GM21529 (cell line): ENCODE results near the gene MAPK4.

Experiments used
- ATAC-seq: cut with Tn5 transposase; IDR thresholded peaks from one replicate; pipeline ENCODE4 v1.9.1; 2021; ENCODE audit not compliant: unreplicated experiment

MAPK4 gene

DNA sequence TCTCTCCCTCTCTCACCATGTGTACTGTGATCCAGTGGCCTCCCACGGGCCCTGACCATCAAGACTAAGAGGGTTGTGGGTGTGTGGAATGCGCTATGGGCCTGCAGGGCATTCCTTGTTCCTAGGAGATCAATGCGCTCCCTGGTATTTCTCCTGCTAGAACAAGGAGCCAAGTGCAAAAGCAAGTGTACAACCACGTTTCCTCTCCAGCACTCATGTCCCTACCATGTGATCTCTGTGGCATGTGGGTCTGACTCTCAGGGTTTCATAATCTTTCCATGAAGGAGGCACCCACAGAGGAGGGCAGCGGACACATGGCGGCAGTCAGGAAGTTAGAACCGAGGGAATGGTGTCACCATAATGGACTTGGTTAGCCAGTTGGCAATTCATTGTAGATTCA is 91.4 kb downstream of the MAPK4 start:
- ATAC-seq = no peak

DNA sequence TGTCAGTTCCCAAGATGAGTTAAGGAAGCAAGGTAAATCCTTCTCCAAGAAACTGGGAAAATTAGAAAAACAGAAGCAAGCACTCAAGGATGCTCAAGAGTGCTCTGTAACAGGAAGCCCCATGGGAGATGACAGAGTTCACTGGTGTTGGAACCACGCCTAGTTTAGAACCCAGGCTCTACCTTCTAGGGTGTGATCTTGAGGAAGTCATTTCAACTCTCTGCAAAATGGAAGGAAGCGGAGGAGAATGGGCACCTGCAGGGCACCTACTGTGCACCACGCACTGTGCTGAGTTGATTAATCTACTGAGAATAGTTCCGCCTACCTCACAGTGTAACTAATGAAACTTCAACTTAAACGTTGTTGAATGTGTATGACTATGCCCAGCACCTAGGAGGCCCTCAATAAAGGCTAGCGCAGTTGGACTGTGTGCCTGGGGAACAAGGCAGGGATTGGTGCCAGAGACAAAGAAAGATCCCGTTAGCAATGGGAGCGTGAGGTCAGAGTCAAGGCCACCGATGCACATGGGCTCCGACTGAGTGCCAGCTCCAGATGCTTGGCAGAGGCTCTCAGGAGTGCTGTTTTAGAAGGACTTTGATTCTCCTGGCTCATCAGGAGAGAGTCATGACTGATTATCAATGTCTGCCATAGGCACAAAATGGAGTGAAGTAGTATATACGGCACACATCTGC is 93.7 kb downstream of the MAPK4 start:
- no peak for ATAC-seq

DNA sequence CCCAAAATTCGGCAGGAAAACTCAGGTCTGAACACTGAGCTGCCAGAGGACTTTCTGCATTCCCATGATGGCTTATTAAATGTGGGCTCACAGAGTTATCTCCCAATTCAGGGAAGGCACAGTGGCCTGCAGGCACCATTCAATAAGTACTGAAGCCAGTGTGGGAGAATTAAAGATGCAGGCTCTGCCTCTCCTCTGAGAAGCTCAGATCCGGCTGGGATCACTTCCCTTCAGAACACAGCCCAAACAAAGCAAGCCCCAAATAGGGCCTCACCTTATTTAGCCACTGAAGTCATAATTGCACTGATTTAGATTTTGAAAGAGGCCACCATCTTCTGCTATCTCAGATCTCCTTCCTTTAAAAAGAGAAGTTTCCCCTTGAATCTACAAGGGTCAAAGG is 94.3 kb downstream of the MAPK4 start:
- ATAC-seq = no peak

DNA sequence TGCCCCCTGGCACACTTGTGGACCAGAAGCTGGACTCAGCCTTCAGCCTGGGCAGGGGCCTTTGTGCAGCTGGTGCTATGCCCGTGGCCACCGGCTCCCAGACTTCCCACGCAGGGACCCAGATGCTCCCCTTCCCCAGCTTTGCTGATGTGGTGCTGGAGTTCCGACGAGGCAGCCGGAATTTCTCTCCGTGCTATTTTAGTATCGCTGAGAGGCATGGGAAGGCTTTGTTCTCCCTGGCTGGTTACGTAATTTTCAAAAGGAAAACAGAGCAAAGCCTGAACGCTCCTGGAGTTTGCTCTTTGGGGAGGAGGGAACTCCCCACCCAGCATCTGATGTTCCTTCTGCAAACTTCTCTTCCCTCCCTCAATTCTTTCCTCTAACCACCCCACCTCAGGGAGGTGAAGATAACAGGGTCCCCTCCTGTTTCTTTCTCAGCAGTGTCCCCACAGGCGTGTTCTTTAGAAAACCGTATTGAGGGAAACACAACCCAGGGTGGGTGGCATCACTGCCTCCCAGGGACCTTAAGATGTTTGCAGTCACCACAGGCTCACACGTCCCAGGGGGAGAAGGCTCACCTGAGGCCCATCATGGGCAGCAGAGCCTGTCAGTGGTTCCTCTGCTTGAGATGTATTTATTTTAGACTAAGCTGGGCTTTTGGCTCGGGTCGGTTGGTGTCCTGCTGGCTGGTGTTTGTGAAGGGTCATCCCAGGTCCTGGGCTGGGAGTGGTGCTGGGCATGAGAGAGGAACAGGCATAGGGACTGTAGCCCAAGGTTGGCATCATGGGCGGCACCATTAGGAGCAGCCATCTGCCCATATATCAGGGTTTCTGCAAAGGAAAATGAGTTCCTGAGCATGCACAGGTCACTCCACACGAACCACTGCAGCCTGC is 95.0 kb downstream of the MAPK4 start:
- no peak for ATAC-seq

DNA sequence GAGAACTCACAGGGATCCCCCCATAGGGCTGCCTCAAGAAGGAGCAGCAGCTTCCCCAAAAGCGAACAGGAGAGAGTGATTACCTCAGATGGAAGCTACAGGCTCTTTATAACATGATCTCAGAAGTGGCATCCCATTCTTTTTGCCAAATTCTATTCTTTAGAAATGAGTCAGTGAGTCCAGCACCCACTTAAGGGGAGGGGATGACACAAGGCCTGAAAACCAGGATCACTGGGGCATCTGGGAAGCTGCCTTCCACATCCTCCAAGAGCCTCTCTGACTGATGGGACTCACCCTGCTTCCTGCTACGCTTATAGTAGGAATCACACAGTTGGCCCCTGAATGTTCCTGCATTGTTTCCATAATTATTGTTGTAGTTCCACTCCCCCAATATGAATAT is 96.5 kb downstream of the MAPK4 start:
- no peak for ATAC-seq

DNA sequence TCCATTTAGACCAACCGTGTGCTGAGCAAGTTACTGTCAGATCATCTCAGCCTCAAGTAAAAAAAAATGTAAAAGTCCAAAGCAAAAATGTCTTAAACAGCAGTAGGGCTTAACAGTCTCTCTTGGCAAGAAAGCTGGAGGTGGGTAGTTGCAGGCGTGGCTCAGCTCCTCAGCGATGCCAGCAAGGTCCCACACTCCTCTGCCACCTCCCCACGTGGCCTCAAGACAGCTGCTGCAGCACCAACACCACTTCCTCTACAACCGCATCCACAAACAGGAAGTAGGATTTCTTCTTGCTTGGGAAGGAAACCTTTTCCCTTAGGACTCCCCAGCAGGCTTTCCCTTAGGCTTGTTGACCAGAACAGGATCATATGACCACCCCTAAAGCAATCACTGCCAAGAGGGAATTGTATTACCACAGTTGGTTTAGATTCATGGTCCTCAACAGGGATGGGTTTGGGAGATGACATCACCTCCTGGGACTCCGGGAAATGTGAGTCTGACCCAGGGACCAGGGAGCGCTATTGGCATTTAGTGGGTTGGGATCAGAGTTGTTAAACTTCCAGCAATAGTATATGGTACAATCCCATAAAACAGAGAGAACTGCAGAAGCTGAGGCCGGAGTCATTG is 97.1 kb downstream of the MAPK4 start:
- no peak for ATAC-seq

DNA sequence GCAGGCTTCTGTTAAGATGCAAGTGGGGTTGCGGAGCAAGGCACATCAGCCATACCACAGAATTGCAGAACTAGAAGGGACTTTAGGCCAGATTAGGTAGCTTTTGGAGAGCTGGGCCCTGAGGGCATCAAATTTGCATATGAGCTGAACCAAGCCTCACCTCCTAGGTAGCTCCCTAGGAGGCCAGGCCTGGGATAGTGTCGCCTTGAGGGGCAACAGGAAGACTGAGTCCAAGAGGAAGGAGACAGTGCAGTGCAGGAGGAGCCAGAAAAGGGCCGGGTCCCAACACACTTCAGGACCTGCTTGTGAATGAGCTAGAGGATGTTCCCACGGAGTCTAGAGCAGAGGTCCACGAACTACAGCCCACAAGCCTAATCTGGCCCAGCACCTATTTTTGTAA is 98.7 kb downstream of the MAPK4 start:
- ATAC-seq = no peak

DNA sequence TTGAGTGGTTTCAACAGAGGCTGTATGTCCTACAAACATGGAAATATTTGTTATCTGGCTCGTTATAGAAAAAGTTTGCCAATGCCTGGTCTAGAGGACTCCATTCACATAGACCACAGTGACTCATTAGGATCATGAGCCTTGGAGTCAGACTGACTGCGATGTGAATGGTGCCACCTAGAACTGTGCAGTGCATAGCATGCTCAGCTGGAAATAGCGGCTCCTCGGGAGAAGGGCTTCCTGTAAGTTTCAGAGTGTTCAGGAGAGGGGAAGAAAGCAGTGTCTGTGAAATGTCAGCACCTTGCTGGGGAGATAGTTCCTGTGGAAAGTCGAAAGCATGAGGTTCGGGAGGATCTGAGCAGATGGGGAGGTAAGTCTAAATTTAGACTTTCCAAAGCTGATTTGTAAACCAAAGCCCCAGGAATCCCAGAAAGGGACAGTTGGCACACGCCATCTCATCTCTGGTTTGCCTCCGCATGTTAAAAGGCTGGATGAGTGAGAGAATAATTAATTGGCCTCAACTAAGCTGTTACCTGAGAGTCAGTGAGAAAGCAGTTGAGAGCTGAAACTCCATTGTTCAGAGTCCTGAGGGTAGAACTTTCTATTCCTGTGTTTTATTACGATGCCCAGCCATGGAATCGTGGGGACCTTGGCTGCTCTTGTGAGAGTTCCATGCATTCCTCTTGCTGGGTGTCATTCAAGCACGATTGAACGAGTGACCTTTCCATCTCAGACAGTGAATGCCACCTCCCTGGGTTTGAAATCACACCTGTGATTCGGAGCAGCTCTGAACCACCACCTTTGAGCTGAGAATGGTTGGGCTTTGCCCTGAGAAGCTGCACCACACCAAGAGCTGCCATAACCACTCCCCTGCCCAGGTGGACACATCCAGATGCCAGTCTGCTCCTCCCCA is 99.5 kb downstream of the MAPK4 start:
- no peak for ATAC-seq

DNA sequence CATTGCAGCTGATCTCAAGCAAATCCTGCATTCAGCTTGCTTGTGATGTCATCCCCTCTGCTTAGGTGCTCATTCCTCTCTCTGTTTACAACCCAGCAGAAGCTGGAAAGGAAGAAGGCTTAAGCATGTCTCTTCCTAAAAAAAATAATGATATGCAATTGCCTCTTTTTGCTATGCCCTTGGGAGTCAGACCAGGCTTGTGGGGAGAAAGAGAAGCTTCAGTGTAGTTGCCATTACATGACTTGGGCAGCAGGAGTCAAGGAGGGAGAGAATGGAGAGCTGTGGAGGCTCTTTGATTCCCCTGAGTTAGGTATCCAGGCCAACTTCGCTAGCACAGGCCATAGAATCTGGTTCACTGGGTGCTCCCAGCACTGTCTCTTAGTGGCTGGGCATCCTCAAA is 101.1 kb downstream of the MAPK4 start:
- ATAC-seq = no peak

DNA sequence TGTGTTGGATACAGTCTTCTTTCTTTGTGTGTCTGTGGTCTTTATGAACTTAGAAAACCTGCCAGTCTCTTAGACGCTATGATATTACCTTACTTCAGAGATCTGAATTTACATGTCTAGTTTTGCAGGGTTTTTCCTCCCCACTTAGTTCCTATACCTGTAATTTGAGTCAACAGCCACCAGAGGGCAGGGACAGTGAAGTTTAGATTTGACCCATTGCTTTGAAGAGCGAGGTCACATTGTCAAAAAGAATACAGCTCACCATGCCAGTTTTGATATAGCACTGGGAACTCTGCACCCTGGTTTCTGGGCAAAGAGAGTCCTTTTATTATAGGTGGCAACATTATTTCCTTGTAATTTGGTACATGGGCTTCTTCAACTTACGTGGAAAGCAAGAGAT is 102.3 kb downstream of the MAPK4 start:
- no peak for ATAC-seq

DNA sequence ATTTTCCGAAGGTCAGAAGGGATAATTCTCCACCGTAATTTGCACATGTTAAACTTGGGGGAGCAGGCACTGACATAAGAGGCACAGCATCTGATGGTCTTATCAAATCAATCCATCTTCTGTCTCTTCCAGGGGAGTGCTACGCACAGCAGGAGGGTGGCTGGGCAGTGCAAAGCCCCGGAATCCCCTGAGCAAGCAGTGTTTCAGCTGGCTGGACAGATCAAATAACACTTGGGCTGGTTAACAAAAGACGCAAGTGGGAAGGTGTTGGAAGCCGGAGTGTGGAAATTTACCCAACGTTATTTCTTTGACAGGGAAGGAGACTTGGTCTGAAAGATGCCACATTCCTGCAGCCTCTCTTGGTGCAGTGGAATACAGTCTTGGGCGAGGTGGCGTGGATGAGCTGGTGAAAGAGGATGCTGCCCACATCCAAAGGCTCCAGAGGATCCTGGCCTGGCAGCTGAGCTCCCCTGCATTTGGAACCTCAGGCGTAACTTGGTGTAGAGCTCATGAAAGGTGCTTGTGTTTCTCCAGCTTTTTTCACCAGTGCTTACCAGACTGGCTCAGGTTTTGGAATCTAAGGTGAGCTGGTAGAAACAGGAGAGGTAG is 103.0 kb downstream of the MAPK4 start:
- ATAC-seq = no peak

DNA sequence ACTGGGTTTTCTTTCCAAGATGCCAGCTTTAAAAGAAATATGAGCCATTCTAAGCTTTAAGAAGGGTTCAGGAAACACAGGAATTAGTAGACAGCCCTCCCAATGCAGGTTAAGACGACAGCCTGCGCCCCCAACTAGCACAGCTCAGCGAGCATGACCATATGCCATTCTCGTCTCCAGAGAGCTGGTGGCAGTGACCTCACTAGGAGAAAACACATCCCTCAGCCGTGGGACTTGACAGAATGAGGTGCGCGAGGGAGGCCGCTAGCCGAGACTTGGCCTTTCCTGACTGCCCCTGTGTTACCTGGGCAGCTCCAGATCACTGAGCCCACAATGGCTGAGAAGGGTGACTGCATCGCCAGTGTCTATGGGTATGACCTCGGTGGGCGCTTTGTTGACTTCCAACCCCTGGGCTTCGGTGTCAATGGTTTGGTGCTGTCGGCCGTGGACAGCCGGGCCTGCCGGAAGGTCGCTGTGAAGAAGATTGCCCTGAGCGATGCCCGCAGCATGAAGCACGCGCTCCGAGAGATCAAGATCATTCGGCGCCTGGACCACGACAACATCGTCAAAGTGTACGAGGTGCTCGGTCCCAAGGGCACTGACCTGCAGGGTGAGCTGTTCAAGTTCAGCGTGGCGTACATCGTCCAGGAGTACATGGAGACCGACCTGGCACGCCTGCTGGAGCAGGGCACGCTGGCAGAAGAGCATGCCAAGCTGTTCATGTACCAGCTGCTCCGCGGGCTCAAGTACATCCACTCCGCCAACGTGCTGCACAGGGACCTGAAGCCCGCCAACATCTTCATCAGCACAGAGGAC is 103.9 kb downstream of the MAPK4 start:
- no peak for ATAC-seq

DNA sequence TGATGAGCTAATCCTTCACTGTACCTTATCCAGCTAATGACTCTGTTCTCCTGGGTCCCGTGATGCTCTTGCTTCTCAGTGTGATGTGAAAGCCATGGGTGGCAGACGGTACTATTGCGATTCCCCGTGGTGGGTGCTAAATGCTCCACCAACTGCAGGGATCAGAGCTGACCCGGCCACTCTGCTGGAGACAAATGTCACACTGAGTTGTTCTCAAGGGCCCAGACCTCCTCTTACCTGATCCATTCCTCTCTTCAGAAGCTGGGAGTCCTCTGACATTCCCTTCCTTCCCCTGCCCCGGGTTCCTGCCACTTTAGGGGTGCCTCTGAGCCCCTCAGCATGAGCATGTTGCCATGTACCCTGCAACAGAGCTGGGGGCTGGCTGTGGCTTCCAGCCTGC is 105.1 kb downstream of the MAPK4 start:
- no peak for ATAC-seq

DNA sequence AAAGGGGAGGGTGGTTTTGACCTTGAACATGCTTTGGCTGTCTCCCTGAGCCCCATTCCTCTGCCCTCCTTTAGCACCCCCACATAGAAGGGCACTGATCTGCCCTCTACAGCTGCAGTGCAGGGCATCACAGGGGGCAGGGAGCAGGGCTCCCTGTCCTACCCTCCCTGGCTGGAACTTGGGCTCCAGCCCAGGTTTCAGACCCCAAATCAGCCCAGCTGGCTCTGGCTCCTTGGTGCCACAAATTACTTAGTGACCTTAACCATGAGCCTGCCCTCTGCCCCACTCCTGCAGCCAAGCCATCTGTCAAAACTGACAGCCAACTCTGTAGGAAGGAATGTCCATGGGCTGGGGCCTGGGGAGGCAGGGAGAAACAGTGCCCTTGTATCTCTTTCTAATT is 105.6 kb downstream of the MAPK4 start:
- no peak for ATAC-seq

DNA sequence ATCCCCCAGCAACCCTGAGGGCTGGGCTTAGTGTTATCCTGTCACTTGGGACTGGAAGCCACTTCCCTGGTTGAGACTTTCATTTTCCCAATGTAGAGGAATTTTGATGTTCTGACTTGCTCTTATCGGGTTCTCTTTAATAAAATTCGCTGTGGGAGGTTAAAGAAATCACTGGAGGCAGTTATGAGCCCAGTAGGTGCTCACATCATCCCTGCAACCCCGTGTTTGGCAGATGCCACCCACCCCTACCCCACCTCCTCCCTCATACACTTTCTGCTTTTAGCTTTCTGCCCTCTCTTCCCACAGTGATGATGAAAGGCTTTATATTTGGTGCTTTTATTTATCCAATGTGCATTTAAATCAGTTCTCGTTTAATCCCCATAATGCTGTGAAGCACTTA is 106.6 kb downstream of the MAPK4 start:
- ATAC-seq = no peak

DNA sequence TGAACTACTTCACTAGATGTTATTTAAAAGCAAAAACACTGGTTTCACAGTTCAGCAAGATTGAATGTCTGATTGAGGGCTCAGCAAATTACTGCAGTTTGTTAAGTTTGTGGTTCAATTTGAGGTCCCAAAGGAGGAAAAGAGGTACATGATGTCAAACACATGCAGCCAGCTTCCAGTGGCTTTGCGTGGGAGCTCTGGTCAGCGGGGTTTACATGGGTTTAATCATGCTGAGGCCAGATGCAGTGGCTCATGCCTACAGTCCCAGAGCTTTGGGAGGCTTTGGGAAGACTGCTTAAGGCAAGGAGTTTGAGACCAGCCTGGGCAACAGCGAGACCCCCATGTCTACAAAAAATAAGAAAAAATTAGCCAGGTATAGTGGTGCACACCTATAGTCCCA is 111.5 kb downstream of the MAPK4 start:
- no peak for ATAC-seq

DNA sequence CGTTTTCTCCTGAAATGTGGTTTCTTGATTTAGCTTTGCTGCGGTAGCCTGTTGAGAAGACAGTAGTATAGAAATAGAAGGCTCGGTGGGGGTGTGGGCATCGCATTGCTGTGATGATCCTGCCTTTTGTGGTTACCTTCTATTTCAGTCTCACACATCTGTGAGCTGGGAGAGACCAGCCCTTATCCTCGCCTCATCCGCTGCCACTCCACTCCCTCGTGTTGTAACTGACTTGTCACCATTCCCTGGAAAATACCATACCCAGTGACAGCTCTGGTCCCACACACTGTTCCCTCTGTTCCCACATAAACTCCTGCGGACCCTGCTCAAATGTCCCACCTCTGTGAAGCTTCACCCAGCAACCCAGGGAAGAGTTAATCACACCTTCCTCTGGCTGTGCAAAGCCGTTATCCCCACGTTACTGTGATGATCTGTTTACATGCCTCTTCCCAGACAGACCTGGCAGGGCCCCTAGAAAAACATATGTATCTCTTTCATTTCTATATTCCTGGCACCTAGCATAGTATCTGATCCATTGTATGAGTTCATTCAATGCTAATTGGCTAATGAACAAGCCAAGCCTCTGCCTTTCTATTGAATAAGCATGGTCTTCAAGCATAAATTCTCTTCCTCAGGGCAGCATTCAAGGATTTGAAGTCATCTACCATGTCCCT is 114.6 kb downstream of the MAPK4 start:
- no peak for ATAC-seq

DNA sequence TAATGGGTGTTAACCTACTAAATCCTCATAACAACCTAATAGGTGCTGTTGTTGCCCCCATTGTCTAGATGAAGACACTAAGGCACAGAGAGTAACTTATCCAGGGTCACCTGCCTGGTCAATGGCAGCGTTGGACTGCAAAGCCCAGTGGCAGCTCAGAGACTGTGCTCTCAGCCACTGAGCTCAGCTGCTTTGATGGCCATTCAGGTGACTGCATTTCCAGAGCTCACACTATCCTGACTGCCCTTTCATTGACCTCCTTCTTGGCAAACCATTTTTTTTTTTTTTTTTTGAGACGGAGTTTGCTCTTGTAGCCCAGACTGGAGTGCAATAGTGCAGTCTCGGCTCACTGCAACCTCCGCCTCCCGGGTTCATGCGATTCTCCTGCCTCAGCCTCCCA is 115.2 kb downstream of the MAPK4 start:
- ATAC-seq = no peak

DNA sequence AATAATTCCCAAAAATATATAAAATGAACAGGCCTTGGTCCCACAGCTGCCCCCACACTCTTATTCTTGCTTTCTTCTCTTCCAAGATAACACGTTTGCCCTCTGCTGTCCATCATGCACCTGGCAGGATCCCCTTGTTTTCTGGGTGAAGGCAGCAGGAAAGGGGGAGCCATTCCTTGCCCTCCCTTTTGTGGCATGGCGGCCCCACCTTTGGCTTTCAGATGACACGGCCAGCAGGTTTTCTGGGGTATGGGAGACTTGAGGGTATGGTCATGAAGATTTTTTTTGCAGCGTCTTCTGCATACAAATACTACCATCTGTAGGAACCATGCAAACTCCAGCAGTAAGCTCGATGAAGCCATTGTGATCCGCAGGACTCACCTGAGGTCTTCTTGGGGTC is 118.8 kb downstream of the MAPK4 start:
- ATAC-seq = no peak
